ACC112 (cell line): ENCODE measurements around the gene UHRF2.

Source experiments
- H2AFZ ChIP-seq: fragments of 200-600 bp; sonication (generic); one replicate; pipeline ENCODE4 v1.6.0; 2017; ENCODE audit warnings: antibody characterized with exemption, low read length; ENCODE audit not compliant: unreplicated experiment
- H3K27ac ChIP-seq: fragments of 200-600 bp; sonication (generic); 2 replicates; pipeline ENCODE4 v1.5.1; 2014; ENCODE audit warnings: low read depth, mild to moderate bottlenecking, antibody characterized with exemption, low read length, moderate library complexity
- H3K27me3 ChIP-seq: fragments of 200-600 bp; sonication (generic); 2 replicates; pipeline ENCODE4 v1.6.1; 2014; ENCODE audit warnings: mild to moderate bottlenecking, antibody characterized with exemption, low read length, moderate library complexity, mixed read lengths; ENCODE audit not compliant: insufficient read depth
- H3K36me3 ChIP-seq: fragments of 200-600 bp; sonication (generic); 2 replicates; pipeline ENCODE4 v1.6.1; 2016; ENCODE audit warnings: mild to moderate bottlenecking, antibody characterized with exemption, low read length, moderate library complexity, mixed read lengths; ENCODE audit not compliant: insufficient read depth
- H3K4me1 ChIP-seq: fragments of 200-600 bp; sonication (generic); one replicate; pipeline ENCODE4 v1.6.1; 2016; ENCODE audit warnings: low read length, mixed read lengths; ENCODE audit not compliant: insufficient read depth, unreplicated experiment, control insufficient read depth
- H3K4me3 ChIP-seq: fragments of 200-600 bp; sonication (generic); 2 replicates; pipeline ENCODE4 v1.5.1; 2014; ENCODE audit warnings: mild to moderate bottlenecking, low read depth, low read length
- H3K79me2 ChIP-seq: fragments of 200-600 bp; sonication (generic); one replicate; pipeline ENCODE4 v1.6.0; 2016; ENCODE audit warnings: low read length; ENCODE audit not compliant: control insufficient read depth, unreplicated experiment, insufficient read depth

UHRF2 gene

GRCh38 chr9:6407778-6408177 lies 5.2 kb upstream of the UHRF2 start:
- Histone ChIP-seq H3K36me3 (no peaks in the 10 kb centered on the region), H3K4me1 (no peaks in the 10 kb centered on the region), H3K79me2 (no peaks in the 10 kb centered on the region), H3K4me3 (no peak overlapping the region), H3K27me3 (no peaks in the 10 kb centered on the region), H2AFZ (no peak overlapping the region), H3K27ac (no peak overlapping the region)

- Histone ChIP-seq H3K27ac (no peak overlapping the region), H3K4me3 (no peak overlapping the region), H3K79me2 (peaks cover 3% of the 10 kb centered on the region), H3K4me1 (no peaks in the 10 kb centered on the region), H3K27me3 (no peaks in the 10 kb centered on the region), H2AFZ (no peak overlapping the region), H3K36me3 (no peaks in the 10 kb centered on the region)
These were observed 4.7 kb upstream of the UHRF2 start for GRCh38 chr9:6408320-6408719.

GRCh38 chr9:6409811-6410210 lies 3.2 kb upstream of the UHRF2 start:
- Histone ChIP-seq H3K4me3 (no peak overlapping the region), H3K36me3 (no peaks in the 10 kb centered on the region), H3K4me1 (no peaks in the 10 kb centered on the region), H3K27ac (no peak overlapping the region), H3K27me3 (no peaks in the 10 kb centered on the region), H2AFZ (no peak overlapping the region), H3K79me2 (peaks cover 18% of the 10 kb centered on the region)

GRCh38 chr9:6410633-6411032 lies 2.4 kb upstream of the UHRF2 start:
- H3K79me2 ChIP-seq: peaks cover 27% of the 10 kb centered on the region
- H3K4me1 ChIP-seq: peaks cover 6% of the 10 kb centered on the region
- no peaks in the 10 kb centered on the region for H3K27me3 ChIP-seq
- H2AFZ ChIP-seq: no peak overlapping the region
- H3K4me3 ChIP-seq: no peak overlapping the region
- H3K27ac ChIP-seq: no peak overlapping the region
- no peaks in the 10 kb centered on the region for H3K36me3 ChIP-seq

- H3K4me1 ChIP-seq: peaks cover 32% of the 10 kb centered on the region
- H2AFZ ChIP-seq: peak overlapping the region; percentile 69
- H3K79me2 ChIP-seq: peaks cover 55% of the 10 kb centered on the region
- H3K27me3 ChIP-seq: no peaks in the 10 kb centered on the region
- H3K27ac ChIP-seq: peak overlapping the region; percentile 45
- H3K36me3 ChIP-seq: no peaks in the 10 kb centered on the region
- peak overlapping the region; percentile 97 for H3K4me3 ChIP-seq
These were observed 607 bp downstream of the UHRF2 start for GRCh38 chr9:6413365-6414246.

GRCh38 chr9:6414247-6414641 lies 1.2 kb downstream of the UHRF2 start:
- Histone ChIP-seq H3K27me3 (no peaks in the 10 kb centered on the region), H2AFZ (no peak overlapping the region), H3K27ac (peak overlapping the region; percentile 45), H3K4me3 (peak overlapping the region; percentile 97), H3K36me3 (no peaks in the 10 kb centered on the region), H3K4me1 (peaks cover 38% of the 10 kb centered on the region), H3K79me2 (peaks cover 61% of the 10 kb centered on the region)

- Histone ChIP-seq H2AFZ (no peak overlapping the region), H3K79me2 (peaks cover 71% of the 10 kb centered on the region), H3K4me1 (peaks cover 41% of the 10 kb centered on the region), H3K36me3 (no peaks in the 10 kb centered on the region), H3K27me3 (no peaks in the 10 kb centered on the region), H3K4me3 (peak overlapping the region; percentile 97), H3K27ac (peak overlapping the region; percentile 45; the same call in 1 of the 2 replicates)
These were observed 2.3 kb downstream of the UHRF2 start for GRCh38 chr9:6415266-6415665.

GRCh38 chr9:6417186-6417585 lies 4.2 kb downstream of the UHRF2 start:
- Histone ChIP-seq H3K4me3 (peak overlapping the region; percentile 54), H3K4me1 (peaks cover 41% of the 10 kb centered on the region), H3K27me3 (no peaks in the 10 kb centered on the region), H3K27ac (0 out of 2 replicates have a peak overlapping the region, but pooled peaks have one; percentile 1), H3K36me3 (peaks cover 10% of the 10 kb centered on the region; the same call in 1 of the 2 replicates), H3K79me2 (peaks cover 90% of the 10 kb centered on the region), H2AFZ (no peak overlapping the region)

GRCh38 chr9:6418764-6419163 lies 5.8 kb downstream of the UHRF2 start:
- no peak overlapping the region for H2AFZ ChIP-seq
- peaks cover 41% of the 10 kb centered on the region for H3K4me1 ChIP-seq
- H3K4me3 ChIP-seq: 0 out of 2 replicates have a peak overlapping the region, but pooled peaks have one; percentile 52
- H3K27ac ChIP-seq: 0 out of 2 replicates have a peak overlapping the region, but pooled peaks have one; percentile 17
- H3K36me3 ChIP-seq: peaks cover 15% of the 10 kb centered on the region
- H3K27me3 ChIP-seq: no peaks in the 10 kb centered on the region
- peaks cover 97% of the 10 kb centered on the region for H3K79me2 ChIP-seq

- H3K4me1 ChIP-seq: peaks cover 22% of the 10 kb centered on the region
- 0 out of 2 replicates have a peak overlapping the region, but pooled peaks have one; percentile 7 for H3K27ac ChIP-seq
- H3K4me3 ChIP-seq: no peak overlapping the region
- no peak overlapping the region for H2AFZ ChIP-seq
- no peaks in the 10 kb centered on the region for H3K27me3 ChIP-seq
- H3K79me2 ChIP-seq: peaks cover 96% of the 10 kb centered on the region
- peaks cover 18% of the 10 kb centered on the region for H3K36me3 ChIP-seq
These were observed 11.9 kb downstream of the UHRF2 start for GRCh38 chr9:6424940-6425339.

- Histone ChIP-seq H2AFZ (no peak overlapping the region), H3K4me1 (peaks cover 33% of the 10 kb centered on the region), H3K27me3 (no peaks in the 10 kb centered on the region), H3K79me2 (peaks cover 95% of the 10 kb centered on the region), H3K36me3 (peaks cover 18% of the 10 kb centered on the region), H3K27ac (peak overlapping the region; percentile 2; the same call in 1 of the 2 replicates), H3K4me3 (no peak overlapping the region)
These were observed 13.1 kb downstream of the UHRF2 start for GRCh38 chr9:6426117-6426516.
